Mammary epithelial cell (primary cell): ENCODE data around the gene CDC7.

Experiments used
- CTCF ChIP-seq, 2 donors: IDR thresholded peaks in 1 of 2; conservative IDR thresholded peaks in 1 of 2; 2 replicates each; pipeline ENCODE4 v1.5.1; 2011 to 2012; ENCODE audit warnings: inconsistent platforms in 2 of 2, low read length in 2 of 2, mild to moderate bottlenecking in 2 of 2, control low read depth in 1 of 2, low read depth in 1 of 2; ENCODE audit not compliant: insufficient read depth in 1 of 2; ENCODE audit errors: extremely low read depth in 1 of 2
- EZH2 ChIP-seq: IDR thresholded peaks from 2 replicates; pipeline ENCODE4 v1.6.1; 2012; ENCODE audit warnings: low read length, inconsistent platforms, borderline replicate concordance

GRCh38 chr1:91556556-91556955 lies 55.9 kb downstream of the CDC7 start:
- TF ChIP-seq CTCF (conservative IDR thresholded peaks at IDR 0.05 in 1 of 2, IDR thresholded peaks at IDR 0.05 in 1 of 2; ENCODE audit: extremely low read depth in 1 of 2, insufficient read depth in 1 of 2, low read depth in 1 of 2, low read length in 2 of 2) = no peak
- TF ChIP-seq EZH2 = no peak
